ENCODE results near the gene MRPL37. TPM values are rescaled to one million over a fixed set of nuclear protein-coding genes. Genes with fewer than 3 reads are reported as not detected.
A peak's percentile ranks its signal among the peaks of the same experiment; 100 is the strongest.

Gene MRPL37
- total RNA-seq, 1 donor from 2014 or later, result 42.6 TPM

GRCh38 chr1:54265126-54265525 is 65.2 kb downstream of the MRPL37 start:
- no peaks in the 10 kb centered on the region for H3K27me3 ChIP-seq (ENCODE audit: control insufficient read depth, insufficient read depth, low read length)
- no peaks in the 10 kb centered on the region for H3K36me3 ChIP-seq (ENCODE audit: control insufficient read depth, insufficient read depth, low read length)
- FAIRE-seq (peak; percentile 55), DNase-seq (ENCODE audit: low read depth) (no peak)
- no peak overlapping the region for H3K4me3 ChIP-seq (ENCODE audit: low read depth, low read length)
- no peak for TF ChIP-seq CTCF (IDR thresholded peaks at IDR 0.05; ENCODE audit: insufficient read depth, low read length, severe bottlenecking)

GRCh38 chr1:54265659-54266058 is 65.7 kb downstream of the MRPL37 start:
- DNase-seq (ENCODE audit: low read depth) (no peak), FAIRE-seq (peak; percentile 55)
- Histone ChIP-seq H3K4me3 (ENCODE audit: low read depth, low read length) (no peak overlapping the region), H3K27me3 (ENCODE audit: control insufficient read depth, insufficient read depth, low read length) (no peaks in the 10 kb centered on the region), H3K36me3 (ENCODE audit: control insufficient read depth, insufficient read depth, low read length) (no peaks in the 10 kb centered on the region)
- TF ChIP-seq CTCF (IDR thresholded peaks at IDR 0.05; ENCODE audit: insufficient read depth, low read length, severe bottlenecking), result no peak

GRCh38 chr1:54266195-54266594 is 66.2 kb downstream of the MRPL37 start:
- DNase-seq (ENCODE audit: low read depth) (no peak), FAIRE-seq (no peak)
- Histone ChIP-seq H3K36me3 (ENCODE audit: control insufficient read depth, insufficient read depth, low read length) (no peaks in the 10 kb centered on the region), H3K27me3 (ENCODE audit: control insufficient read depth, insufficient read depth, low read length) (no peaks in the 10 kb centered on the region), H3K4me3 (ENCODE audit: low read depth, low read length) (no peak overlapping the region)
- TF ChIP-seq CTCF (IDR thresholded peaks at IDR 0.05; ENCODE audit: insufficient read depth, low read length, severe bottlenecking), result no peak

- Histone ChIP-seq H3K36me3 (ENCODE audit: control insufficient read depth, insufficient read depth, low read length) (no peaks in the 10 kb centered on the region), H3K27me3 (ENCODE audit: control insufficient read depth, insufficient read depth, low read length) (no peaks in the 10 kb centered on the region), H3K4me3 (ENCODE audit: low read depth, low read length) (no peak overlapping the region)
- no peak for FAIRE-seq
- no peak for DNase-seq (ENCODE audit: low read depth)
- TF ChIP-seq CTCF (IDR thresholded peaks at IDR 0.05; ENCODE audit: insufficient read depth, low read length, severe bottlenecking), result no peak
Observed at GRCh38 chr1:54266908-54267307, 66.9 kb downstream of the MRPL37 start.

Other genes starting within 250 kb of the MRPL37 start
- gene LDLRAD1, start 182.0 kb upstream of the MRPL37 start, total RNA-seq, result 0.26 and 0.90 TPM in 2 replicates
- 191 and 315 TPM in 2 replicates for gene TMEM59, start 147.0 kb upstream of the MRPL37 start, total RNA-seq
- 2.4 and 3.6 TPM in 2 replicates for gene TCEANC2, start 146.6 kb upstream of the MRPL37 start, total RNA-seq
- not detected in 2 replicates for gene CDCP2, start 47.2 kb upstream of the MRPL37 start, total RNA-seq
- 2.7 and 3.9 TPM in 2 replicates for gene CYB5RL, start 137 bp upstream of the MRPL37 start, total RNA-seq
- 3.5 and 3.7 TPM in 2 replicates for gene SSBP3, start 206.2 kb downstream of the MRPL37 start, total RNA-seq

Measured in bronchial epithelial cell (primary cell).